Stimulated activated CD4-positive, alpha-beta T cell treated with anti-CD3 and anti-CD28 coated beads, Interleukin-2, amount 100 ng/mL, for 48 hours (primary cell): ENCODE data around the gene COPE.
"Not testable (repeated sequence)": the region's sequence is repeated elsewhere in the genome, so short reads cannot be mapped to it uniquely, and the experiment has no call there.

Experiments
- DNase-seq, 2 donors: peaks; one replicate each; pipeline ENCODE4 v3.0.0-alpha.2; 2020

Gene COPE

DNA sequence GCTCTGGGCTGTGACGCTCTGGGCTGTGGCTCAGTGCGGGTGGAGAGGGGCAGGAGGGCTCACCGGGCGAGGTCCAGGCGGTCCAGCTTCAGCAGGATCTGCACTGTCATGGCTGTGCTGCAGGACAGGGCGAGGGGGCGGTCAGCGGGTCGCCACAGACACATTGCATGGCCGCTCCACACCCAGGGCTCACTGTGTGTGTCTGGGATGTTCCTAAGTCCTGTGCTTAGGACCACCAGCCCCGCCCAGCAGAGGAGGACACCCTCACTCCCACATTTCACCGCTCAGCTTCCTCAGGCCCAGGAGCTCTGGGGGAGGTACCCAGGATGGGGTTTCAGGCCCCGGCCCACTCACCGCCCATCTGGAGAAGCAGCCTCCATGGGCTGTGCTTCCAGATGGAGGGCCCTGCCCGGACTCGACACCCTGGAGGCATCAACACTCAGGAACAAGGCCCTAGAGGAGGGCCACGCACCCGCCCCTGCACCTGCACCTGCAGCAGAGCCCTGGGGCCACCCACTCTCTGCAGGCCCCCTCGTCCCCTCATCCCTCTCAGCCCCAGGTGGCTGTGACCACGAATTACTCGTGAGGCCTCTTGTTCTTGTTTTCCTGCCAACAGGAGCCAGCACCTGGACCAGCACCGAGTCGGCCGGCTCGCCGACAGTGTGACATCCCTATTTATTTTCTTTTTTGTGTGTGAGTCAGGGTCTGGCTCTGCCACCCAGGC, 13.5 kb downstream of the COPE start:
- no peak for DNase-seq

DNA sequence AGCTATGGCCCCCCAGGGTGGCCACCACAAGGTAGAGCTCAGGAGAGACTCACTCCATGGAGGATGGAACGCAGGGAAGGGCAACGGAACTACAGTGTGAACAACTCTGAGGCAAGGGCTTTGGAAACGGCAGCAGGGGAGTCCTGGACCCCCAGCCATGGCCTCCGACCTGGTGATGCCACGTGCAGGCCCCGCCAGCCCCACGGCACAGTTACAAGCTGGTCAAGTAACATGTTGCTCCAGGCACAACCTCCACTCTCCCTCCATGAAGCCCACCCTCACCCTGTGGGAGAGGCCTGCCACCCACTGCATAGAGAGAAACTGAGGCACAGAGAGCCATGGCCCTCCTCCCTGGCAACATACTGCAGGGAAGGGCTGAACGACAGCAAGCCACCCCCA, 14.1 kb downstream of the COPE start:
- DNase-seq, result no peak

DNA sequence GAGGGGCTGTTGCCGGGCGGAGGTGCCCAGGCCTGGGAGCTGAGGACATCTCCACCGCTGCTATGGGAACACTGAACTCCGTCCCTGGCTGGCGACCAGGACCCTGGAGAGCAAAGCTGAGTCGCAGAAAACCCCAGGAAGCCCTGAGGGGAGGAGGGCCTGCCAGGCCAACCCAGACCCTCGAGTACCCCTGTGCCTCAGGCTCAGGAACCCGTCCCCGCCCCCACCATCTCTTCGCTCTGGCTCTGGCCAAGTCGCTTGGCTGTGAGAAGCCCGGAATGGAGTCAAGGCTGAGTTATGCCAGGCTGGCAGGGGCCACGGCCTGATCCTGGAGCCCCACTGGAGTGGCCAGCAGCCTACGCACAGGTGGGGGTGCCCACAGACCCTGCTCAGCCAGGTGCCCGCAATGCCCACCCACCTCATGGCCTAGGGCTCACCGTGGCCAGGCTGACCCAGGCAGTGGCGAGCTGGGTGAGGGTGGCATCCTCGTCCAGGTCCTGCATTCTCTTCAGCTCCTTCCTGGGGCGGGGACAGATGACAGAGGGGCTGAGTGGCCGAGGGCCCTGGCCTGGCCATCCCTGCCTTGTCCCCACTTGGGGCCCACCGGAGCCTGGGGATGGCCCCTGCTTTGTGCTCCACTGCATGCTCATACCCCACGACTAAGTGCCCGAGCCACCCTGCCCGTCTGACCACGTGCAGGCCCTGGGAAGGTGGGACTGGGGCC, 14.7 kb downstream of the COPE start:
- no peak for DNase-seq

DNA sequence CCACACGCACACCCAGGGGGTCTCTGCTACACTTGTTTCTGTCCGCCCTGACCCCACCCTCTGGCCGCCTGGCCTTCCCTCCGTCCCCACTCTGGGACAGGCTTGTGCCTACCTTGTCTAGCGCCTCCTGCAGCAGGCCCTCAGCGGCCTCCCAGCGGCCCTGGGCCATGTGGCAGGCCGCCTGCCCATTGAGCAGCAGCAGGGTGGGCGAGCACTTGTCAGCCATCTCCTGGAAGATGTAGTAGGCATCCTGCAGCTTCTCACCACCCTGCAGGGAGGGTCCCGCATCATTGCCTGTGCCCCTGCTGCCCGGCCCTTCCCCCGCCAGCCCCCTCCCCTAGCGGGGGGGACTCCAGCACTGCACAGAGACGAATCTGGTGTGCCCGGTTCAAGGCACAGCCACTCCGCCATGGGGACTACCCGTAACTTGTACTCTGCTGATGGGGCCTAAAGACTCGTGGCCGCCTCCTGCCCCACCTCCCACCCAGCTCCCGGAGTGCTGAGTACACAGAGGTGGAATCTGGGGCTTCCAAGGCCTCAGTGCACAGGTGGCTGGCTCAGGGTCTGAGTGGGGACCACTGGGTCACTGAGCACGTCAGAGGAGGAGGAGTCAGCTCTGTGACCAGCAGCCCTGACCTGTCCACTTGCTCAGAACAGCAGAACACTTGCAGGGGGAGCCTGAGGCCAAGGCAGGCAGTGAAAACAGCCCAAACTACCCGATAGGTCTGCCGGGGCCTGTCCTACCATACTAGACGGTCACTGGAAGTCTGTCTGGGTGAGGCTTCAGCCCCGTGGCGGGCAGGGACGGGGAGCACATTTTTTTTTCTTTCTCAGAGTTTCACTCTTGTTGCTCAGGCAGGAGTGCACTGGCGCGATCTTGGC, 15.8 kb downstream of the COPE start:
- no peak for DNase-seq

DNA sequence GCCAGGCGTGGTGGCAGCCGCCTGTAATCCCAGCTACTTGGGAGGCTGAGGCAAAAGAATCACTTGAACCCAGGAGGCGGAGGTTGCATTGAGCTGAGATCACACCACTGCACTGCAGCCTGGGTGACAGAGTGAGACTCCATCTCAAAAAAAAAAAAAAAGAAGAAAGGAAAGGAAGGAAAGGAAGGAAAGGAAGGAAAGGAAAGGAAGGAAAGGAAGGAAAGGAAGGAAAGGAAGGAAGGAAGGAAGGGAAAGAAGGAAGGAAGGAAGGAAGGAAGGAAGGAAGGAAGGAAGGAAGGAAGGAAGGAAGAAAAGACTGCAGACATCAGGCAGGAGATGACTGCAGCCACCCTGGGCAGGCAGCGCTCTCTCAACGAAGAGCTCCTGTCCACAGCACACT, 16.7 kb downstream of the COPE start:
- not testable (repeated sequence) for DNase-seq

DNA sequence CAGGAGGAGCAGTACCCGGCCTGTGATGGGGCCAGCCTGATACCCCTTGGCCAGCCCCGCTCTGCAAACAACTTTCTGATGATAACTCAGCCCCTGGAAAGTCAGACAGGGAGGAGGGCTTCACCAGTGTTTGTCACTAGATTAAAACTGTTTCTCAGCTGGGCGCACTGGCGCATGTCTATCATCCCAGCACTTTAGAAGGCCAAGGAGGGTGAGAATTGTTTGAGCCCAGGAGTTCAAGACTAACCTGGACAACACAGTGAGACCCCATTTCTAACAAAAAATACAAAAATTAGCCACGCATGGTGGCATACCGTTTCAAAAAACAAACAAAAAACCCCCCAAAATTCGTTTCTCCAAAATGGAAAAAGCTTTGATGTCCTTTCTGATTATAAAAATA, 17.7 kb downstream of the COPE start:
- no peak for DNase-seq

DNA sequence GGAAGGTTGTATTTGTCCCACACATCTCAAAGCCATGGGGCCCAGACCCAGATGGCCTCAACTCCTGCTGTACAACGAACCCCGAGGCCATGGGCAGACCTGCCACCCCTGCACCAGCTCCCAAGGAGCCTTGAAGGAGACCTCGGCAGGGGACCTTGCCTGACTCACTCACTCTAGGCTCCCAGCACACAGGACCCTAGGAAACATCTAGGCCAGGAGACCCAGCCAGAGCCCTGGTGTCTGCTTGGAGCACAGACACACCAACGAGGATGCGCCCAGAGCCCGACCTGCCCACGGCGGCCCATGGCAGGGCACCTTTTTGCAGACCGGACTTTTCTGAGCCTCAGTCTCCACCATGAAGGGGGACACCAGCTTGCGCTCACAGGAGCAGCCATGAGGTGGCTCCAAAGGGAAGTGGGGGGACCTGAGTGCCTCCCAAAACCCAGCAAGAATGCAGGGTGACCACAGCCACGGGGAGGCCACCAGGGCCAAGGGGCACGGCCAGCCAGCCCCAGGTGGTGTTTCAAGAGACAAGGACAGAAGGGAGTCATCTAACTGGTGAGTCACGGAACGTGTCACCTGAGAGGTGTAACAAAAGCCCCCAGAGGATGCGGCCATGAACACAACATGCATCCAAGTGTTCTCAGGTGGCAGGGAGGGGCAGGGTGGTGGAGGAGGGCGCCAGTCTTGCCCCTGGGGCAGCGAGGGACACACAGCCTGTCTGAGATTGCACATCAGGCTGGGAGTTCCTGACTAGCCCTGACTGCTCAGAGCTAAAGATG, 18.3 kb downstream of the COPE start:
- no peak for DNase-seq

DNA sequence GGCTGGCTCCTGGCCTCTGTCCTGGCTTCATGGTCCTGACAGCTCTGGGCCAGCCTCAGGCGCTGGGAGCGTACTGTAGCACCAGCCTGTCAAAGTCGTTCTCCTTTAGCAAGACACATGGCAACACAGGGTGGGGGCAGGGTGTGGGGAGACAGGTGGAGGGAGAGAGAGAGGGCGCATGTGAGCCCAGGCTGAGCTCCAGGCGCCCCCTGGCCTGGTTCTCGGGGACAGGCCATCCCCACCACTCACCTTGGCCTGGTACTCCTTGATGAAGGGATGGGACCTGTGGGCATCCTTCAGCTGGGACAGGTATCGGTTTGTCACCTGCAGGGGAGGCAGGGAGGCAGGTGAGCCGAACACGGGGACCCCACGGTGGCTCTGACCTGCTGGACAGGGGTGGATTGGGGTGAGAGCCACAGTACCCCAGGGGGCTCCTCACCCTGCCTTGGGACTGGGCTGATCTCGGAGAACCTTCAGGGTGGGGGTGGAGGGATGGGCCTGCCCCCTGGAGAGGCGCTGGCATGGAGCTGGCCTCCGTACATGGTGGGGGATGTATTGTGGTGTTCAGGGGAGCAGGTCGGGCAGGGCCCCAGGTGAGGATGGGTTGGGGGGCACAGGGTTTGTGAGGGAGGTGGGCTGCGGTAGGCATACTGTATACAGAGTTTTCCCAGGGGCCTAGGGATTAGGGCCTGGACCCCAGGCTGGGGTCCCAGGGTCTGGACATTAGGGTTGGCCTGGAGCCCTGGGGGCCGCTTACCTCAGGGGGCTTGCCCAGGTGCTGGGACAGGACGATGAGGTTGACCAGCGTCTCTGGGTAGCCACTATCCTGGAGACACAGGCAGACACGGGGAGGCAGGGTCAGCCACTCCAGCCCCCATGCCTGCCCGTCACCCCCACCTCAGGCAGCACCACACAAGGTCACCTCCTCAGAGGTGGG, 19.3 kb downstream of the COPE start:
- no peak for DNase-seq

DNA sequence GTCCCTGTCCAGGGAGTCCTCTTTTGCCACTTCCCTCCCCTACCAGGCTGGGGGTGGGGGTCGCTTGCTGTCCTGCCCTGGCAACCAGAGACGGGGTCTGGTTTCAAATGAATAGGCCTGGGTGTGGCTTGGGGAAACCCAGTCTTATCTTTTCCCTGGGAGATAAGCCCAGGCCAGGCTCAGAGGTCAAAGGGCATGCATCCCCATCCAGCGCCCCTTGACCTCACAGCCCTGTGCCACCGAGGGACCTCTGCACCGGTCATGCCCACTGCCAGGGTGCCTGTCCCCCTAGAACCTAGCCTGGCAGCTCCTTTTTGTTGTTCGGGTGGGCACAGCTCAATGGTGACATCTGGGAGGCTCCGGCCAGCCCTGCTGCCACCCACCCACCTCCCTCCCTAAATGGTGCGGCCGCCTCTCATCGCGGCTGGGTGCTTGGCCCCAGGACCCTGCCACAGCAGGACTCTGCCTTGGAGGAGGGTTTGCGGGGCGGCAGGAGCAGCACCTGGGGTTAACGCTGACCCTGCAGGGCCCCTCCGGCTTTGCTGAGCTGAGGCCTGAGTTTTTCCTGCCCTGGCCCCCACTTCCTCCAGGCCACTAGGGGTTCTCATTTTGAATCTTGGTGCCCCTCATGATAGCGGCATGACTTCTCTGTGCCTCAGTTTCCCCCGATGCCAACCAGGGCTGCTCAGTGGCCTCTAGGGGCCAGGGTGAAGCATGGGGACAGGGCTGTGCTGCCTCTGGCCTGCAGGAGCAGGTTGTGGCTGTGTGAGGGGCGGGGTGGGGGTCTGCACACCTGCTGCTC, 20.4 kb downstream of the COPE start:
- no peak for DNase-seq

DNA sequence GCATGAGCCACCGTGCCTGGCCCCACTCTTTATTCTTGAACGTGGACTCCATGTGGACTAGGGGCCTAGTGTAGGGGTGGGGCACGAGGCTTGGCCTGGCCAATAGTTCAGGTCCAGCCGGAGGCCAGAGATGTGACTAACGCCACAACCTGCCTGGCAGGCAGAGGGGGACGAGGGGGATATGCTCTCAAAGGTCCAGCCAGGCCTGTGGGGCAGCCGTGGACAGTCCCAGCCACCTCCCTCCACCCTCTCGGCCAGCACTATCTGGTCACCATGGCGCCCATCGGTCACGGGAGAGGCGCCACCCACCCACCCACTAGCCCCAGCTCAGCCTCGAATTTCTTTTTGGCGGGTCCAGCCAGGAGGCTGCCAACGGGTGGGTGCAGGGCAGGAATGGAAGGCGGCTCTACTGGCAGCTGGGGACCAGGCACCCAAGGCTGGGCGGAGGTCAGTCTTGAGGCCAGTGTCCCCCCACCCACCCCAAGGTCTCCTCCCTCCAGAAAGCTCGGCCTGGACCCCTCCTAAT, 21.0 kb downstream of the COPE start:
- DNase-seq, result no peak

DNA sequence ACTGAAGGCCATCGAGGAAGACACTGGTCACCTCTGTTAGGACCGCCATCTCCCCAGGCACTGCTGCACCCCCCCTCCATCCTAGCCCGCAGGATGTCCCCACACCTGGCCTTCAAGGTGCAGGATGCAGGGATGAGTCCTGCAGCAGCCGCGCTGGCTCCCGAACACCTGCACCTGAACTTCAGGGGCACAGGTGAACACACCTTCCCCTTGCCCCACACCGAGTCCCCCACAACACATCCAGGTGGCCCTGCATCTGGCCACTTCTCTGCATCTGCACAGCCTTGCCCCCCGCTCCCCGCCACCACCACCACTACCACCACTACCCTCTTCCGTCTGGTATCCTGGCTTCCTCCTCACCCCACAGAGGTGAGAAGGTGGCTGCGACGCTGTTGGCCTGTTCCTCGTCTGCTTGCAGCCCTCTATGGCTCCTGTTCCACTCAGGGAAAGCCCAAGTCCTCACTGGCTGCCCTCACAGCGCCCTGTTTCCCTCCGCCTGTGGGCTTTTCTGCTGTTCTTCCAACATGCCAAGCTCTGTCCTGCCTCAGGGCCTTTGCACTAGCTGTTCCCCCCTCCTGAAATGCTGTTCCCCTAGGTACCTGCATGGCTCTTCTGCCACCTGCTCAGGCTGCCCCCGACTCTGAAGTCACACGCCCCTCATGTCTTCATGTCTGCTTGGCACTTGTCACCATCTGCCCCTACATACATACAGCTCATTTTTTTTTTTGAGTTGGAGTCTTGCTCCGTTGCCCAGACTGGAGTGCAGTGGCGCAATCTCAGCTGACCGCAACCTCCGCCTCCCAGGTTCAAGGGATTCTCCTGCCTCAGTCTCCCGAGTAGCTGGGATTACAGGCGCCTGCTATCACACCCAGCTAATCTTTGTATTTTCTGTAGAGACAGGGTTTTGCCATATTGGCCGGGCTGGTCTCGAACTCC, 21.8 kb downstream of the COPE start:
- no peak for DNase-seq

DNA sequence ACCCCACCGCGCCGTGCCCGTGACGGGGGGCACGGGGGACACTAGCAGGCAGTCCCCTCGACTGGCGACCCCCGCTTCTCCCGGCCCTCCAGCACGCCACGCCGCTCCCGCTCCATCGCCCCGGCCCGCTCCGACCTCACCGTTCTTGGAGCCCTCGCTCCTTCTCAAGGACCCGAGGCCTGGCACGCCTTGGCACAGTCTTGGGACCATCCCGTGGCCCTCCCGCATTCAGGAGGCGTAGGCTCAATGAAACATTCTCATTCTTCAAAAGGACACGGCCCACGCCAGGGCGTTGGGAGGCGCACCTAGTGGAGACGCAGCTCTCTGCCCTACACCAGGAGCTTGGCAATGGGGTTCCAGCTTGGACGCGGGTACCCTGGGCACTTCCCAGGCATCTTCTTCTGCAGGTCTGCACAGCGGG, 22.8 kb downstream of the COPE start:
- no peak for DNase-seq

DNA sequence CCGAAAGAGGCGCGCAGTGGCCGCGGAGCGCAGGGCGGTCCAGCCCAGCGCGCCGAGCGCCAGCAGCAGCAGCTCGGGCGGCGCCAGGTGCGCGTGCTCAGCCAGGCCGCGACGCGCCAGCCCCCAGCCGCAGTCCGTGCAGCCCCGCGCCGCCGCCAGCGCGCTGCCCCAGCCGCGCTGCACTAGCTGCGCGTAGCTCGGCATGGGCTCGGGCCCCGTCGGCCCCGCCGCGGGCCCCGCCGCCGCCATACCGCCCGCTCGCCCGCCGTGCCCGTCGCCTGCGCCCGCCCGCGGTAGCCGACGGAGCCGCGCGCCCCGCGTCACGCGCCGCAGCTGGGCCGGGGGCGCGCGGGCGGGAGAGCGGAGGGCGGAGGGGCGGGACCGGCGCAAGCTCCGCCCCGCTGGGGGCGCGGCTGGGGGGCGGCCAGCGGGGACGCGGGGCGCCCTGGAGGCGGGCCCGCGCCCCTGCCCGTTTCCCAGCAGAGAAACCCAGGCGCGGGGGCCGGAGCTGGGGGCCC, 23.3 kb downstream of the COPE start, which contains the start of gene CERS1:
TSS of gene CERS1 (minus strand) at position 335 of the 518 bp plus-strand sequence. CDS start at position 249, 86 bp downstream.
- DNase-seq, result no peak

DNA sequence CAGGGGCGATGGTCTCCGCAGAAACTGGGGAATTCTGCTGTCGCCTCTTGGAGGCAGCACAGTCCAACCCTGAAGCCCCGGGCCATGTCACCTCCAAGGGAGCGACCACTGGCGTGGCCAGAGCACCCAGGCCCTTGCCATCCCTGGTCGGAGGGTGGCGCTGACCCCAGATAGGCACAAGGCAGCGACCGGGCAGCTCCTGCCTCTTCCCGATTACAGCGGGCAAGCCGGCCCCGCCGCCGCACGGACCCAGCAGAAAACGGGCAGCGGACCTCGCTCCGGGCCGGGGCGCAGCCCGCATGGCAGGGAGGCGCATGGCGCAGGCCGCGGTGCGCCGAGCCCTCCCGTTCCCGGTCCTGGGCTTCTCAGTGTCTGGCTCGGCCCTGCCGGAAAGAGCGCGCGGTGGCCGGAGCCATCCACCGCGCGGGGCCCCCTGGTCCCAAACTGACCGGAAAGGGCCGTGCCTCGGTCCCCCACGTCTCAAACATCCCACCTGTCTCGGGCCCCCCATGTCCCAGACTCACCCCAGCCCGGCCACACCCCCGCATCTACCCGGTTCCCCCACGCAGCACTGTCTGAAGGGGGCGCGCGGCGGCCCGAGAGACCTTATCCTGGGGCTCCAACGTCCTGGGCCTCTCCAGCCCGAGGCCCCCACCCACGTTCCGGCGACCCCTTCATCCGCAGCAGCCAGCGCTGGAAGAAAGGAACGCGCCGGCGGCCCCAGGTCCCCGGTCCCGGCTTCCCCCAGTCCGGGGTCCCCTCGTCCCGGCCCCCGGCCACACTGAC, 24.0 kb downstream of the COPE start:
- no peak for DNase-seq

DNA sequence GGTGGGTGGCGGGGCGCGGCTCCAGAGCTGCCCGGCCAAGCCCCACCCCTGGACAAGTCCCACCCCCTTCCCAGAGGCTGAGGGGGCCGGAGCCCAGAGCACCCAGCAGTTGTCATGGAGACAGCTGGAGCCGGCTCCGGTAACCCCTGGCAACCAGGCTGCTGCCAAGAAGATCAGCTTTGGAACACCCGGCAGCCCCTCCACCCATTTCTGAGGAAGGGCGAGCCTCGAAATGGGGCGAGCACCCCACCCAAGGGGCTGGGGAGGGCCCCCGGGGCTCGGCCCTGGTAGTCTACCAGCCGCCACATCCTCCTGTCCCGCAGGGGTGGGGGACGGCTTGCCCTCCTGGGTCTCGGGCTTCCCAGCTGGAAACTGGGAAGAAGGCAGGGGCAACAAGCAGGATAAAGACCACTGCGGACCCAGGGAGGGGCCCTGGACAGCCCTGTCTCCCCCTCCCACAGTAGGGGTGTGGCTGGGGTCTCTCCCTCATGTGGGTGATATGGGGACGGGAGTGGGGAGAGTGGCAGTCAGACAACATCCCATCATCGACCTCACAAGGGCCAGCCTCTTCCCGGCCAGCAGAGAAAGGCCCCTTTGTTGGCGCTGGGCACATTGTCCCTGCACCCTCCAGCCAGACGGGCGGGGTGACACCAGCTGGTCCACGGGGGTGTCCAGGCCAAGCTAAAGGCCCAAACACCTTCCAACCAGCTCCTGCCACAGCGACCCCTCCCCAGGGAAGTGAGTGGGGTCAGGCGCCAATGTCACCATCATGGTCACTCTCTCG, 24.7 kb downstream of the COPE start:
- no peak for DNase-seq

DNA sequence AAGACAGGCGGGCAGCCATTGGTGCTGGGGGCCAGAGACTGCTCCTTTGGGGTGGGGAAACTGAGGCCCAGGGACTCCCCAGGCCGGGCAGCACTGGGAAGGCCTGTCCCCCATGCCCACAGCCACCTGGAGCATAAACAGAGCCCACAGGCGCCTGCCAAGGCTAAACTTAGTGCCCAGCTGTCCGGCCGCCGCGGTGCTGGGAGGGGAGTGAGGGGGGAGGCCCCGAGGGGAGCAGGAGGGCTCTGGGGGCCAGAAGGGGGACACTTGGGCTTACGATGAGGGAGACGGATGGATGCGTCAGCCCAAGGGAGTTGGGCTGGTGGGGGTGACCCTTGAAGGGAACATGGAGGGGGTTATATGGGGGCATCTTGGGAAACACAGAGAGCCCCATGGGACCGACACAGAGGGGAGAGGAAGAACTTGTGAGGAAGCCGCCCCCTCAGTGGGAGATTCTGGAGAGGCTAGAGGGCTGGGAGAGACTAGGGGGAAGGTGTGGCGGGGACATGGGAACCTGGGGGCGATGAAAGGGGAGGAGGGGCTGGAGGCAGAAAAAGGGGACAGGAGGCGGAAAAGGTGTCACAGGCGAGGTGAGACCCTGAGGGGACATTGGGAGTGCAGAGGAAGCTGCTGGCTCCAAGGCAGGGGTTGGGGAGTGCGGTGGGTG, 25.5 kb downstream of the COPE start:
- DNase-seq, result no peak
